Common myeloid progenitor, CD34-positive (primary cell): ENCODE measurements around the gene SPNS2.

Experiments used
- CTCF ChIA-PET: fragments of 350-600 bp; sonication (Branson Sonifier 250); formaldehyde crosslinking; loops from one replicate; lab custom pipeline; 2021; ENCODE audit warnings: antibody characterized with exemption; lab: Charles Lee
- POLR2A ChIA-PET: fragments of 350-600 bp; sonication (Branson Sonifier 250); formaldehyde crosslinking; loops from one replicate; lab custom pipeline; 2021; ENCODE audit warnings: antibody characterized with exemption; lab: Charles Lee
- DNase-seq, 3 donors: peaks; one replicate each; pipeline versions ENCODE4 v3.0.0 to v3.0.0-alpha.2; 2013
- H3K27ac ChIP-seq, 2 experiments: 1 replicate in 1 of 2; 2 replicates in 1 of 2; pipeline ENCODE4 v1.7.0; 2013; ENCODE audit warnings: inconsistent platforms in 2 of 2, low read length in 2 of 2, mild to moderate bottlenecking in 2 of 2, low read depth in 1 of 2, moderate library complexity in 1 of 2; ENCODE audit not compliant: severe bottlenecking in 2 of 2, insufficient read depth in 1 of 2, poor library complexity in 1 of 2
- H3K27me3 ChIP-seq, 5 experiments: replicated peaks in 2 of 5; 1 replicate in 3 of 5; 2 replicates in 2 of 5; pipeline versions ENCODE4 v1.6.1 to v1.7.0; 2013; ENCODE audit warnings: low read length in 4 of 5, mild to moderate bottlenecking in 2 of 5, moderate library complexity in 2 of 5, inconsistent platforms in 1 of 5; ENCODE audit not compliant: insufficient read depth in 5 of 5, control insufficient read depth in 4 of 5
- H3K36me3 ChIP-seq, 4 experiments: 1 replicate in 2 of 4; 2 replicates in 2 of 4; pipeline versions ENCODE4 v1.6.1 to v1.7.0; 2013; ENCODE audit warnings: low read length in 3 of 4, control low read depth in 1 of 4, mild to moderate bottlenecking in 1 of 4; ENCODE audit not compliant: control insufficient read depth in 4 of 4, insufficient read depth in 4 of 4
- H3K4me1 ChIP-seq, 4 experiments: 1 replicate in 3 of 4; 2 replicates in 1 of 4; pipeline versions ENCODE4 v1.6.1 to v1.7.1; 2013; ENCODE audit warnings: low read length in 3 of 4, mild to moderate bottlenecking in 3 of 4, control low read depth in 1 of 4, inconsistent platforms in 1 of 4, moderate library complexity in 1 of 4; ENCODE audit not compliant: control insufficient read depth in 4 of 4, insufficient read depth in 4 of 4; ENCODE audit errors: control extremely low read depth in 1 of 4
- H3K4me3 ChIP-seq, 7 experiments: 1 replicate in 4 of 7; 2 replicates in 3 of 7; pipeline versions ENCODE4 v1.5.1 to v1.7.0; 2013; ENCODE audit warnings: mild to moderate bottlenecking in 7 of 7, low read length in 6 of 7, moderate library complexity in 6 of 7, inconsistent platforms in 2 of 7, low read depth in 2 of 7, control low read depth in 1 of 7; ENCODE audit not compliant: insufficient read depth in 4 of 7, control insufficient read depth in 1 of 7; ENCODE audit errors: extremely low read depth in 1 of 7
- H3K9me3 ChIP-seq, 5 experiments: 1 replicate in 4 of 5; 2 replicates in 1 of 5; pipeline versions ENCODE4 v1.6.1 to v1.7.1; 2013; ENCODE audit warnings: low read length in 4 of 5, mild to moderate bottlenecking in 2 of 5, inconsistent platforms in 1 of 5, low read depth in 1 of 5, moderate library complexity in 1 of 5; ENCODE audit not compliant: control insufficient read depth in 4 of 5, insufficient read depth in 2 of 5; ENCODE audit errors: control extremely low read depth in 1 of 5
- WGBS: methylation state at CpG from one replicate; pipeline ENCODE4 v1.1.5; 2013; ENCODE audit not compliant: insufficient coverage; 5-methylcytosine and 5-hydroxymethylcytosine counted together

Gene SPNS2

DNA sequence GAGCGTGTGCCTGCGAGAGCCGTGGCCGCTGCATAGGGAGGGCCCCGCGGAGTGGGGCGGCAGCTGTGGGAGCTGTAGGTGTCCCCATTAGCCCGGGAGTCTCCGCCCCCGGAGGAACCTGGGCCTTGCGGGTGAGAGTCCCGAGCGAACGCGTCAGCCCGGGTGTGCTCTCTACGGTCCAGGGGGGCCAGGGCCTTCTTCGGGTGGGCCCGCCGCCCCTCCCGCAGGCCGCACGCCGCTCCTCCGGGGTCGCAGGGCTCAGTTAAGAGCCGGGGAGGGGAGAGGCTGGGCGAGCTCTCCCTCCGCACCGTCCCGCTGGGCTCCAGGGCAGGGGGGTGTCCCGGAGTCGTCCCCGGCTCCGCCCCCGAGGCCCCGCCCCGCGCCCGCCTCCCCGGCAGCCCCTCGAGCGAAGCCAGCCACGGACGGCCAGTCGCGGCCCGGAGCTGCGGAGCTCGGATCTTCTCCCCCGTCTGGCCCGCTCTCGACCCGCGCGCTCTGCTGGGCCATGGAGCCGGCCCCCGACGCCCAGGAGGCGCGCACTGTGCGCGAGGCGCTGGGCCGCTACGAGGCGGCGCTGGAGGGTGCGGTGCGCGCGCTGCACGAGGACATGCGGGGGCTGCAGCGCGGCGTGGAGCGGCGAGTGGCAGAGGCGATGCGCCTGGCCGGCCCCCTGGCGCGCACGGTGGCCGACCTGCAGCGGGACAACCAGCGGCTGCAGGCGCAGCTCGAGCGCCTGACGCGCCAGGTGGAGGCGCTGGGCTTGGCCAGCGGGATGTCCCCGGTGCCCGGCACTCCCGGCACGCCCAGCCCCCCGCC, 85.6 kb downstream of the SPNS2 start, which contains the start of gene SMTNL2:
TSS of gene SMTNL2 (plus strand) at position 429 of the 816 bp plus-strand sequence. CDS start at position 506, 77 bp downstream.
- Histone ChIP-seq H3K9me3 (no peaks in the 10 kb centered on the region), H3K36me3 (no peaks in the 10 kb centered on the region), H3K27me3 (peaks cover 0 to 61% (median 33%) of the 10 kb centered on the region in 5 experiments), H3K4me1 (peaks cover 0 to 20% (median 15%) of the 10 kb centered on the region in 4 experiments), H3K4me3 (peak within 1 kb of the TSS in 6 of 7 experiments; percentile 36 to 76 (median 58)), H3K27ac (no peak within 1 kb of the TSS)
- under 1% methylated on average over 85 of the region's 100 CpGs for WGBS
- DNase-seq: peak in 2 of 3 donors; percentile 44 to 62
- ChIA-PET CTCF (interaction anchor here (0.6 to 2.2 kb wide), 7 partner anchors 10 to 107 kb away, joined by 3 to 10 read pairs (median 3); no protein-coding TSS in a partner anchor), POLR2A (interaction anchor here (0.6 kb wide), 1 partner anchor 272 kb away, joined by 4 read pairs; no protein-coding TSS in a partner anchor)

GRCh38 chr17:4584917-4585637, 86.4 kb downstream of the SPNS2 start:
- ChIA-PET CTCF (interaction anchor here (2.0 to 2.2 kb wide), 2 partner anchors 11 to 18 kb away, joined by 7 to 10 read pairs; no protein-coding TSS in a partner anchor), POLR2A (no interaction called here)
- Histone ChIP-seq H3K27ac (no peak overlapping the region), H3K4me1 (peaks cover 0 to 20% (median 15%) of the 10 kb centered on the region in 4 experiments), H3K9me3 (no peaks in the 10 kb centered on the region), H3K4me3 (peak overlapping the region in 3 of 7 experiments; percentile 48 to 66 (median 59)), H3K27me3 (peaks cover 0 to 63% (median 33%) of the 10 kb centered on the region in 5 experiments), H3K36me3 (no peaks in the 10 kb centered on the region)
- 31% methylated on average over 52 of the region's 57 CpGs for WGBS
- DNase-seq: no peak

DNA sequence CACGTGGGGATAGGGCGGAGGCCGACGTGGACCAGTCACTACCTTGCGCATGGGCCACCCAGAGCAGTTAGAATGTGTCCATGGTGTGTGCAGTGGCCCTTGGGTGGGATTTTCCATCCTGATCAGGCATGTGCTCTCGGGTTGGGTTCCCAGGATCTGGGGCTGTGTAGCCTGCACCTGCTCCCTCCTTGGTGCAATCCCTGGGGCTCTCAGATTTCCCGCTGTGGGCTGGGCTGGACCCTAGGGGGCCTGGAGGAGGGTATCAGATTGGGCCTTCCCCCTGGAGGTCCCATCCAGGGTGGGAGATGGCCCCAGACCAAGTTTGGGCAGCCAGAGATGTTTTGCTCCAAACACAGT, 86.9 kb downstream of the SPNS2 start:
- Histone ChIP-seq H3K4me1 (peaks cover 0 to 20% (median 15%) of the 10 kb centered on the region in 4 experiments), H3K36me3 (no peaks in the 10 kb centered on the region), H3K27me3 (peaks cover 0 to 63% (median 34%) of the 10 kb centered on the region in 5 experiments), H3K9me3 (no peaks in the 10 kb centered on the region), H3K4me3 (no peak overlapping the region), H3K27ac (no peak overlapping the region)
- CTCF ChIA-PET: interaction anchor here (1.6 to 1.7 kb wide), 2 partner anchors 19 to 30 kb away, joined by 6 read pairs; no protein-coding TSS in a partner anchor
- POLR2A ChIA-PET: no interaction called here
- 98% methylated on average over 7 of the region's 7 CpGs for WGBS
- DNase-seq: no peak

DNA sequence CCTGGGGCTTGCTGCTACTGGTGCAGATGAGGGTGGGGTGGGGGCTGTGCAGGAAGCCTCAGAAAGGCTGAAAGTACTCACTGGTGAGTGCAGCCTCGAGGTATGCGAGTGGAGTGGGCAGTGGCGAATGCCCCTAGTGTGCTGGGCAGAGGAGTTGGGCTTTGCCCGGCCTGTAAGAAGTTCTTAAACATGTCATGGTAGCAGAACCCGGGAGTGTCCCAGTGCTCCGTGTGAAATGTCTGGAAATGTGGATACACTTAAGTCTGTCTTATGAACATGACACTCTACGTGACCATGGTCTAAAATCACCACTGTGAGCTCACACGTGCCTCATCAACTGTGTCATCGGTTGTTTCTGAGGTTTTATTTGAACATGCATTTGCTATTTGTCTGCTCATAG, 87.4 kb downstream of the SPNS2 start:
- no peaks in the 10 kb centered on the region for H3K9me3 ChIP-seq
- CTCF ChIA-PET: interaction anchor here (1.0 to 1.7 kb wide), 5 partner anchors 9 to 30 kb away, joined by 3 to 6 read pairs (median 5); no protein-coding TSS in a partner anchor
- DNase-seq: no peak
- H3K27me3 ChIP-seq: peaks cover 0 to 63% (median 34%) of the 10 kb centered on the region in 5 experiments
- H3K4me3 ChIP-seq: no peak overlapping the region
- H3K27ac ChIP-seq: no peak overlapping the region
- H3K36me3 ChIP-seq: no peaks in the 10 kb centered on the region
- peaks cover 0 to 20% (median 15%) of the 10 kb centered on the region in 4 experiments for H3K4me1 ChIP-seq
- WGBS: 98% methylated on average over 9 of the region's 9 CpGs
- POLR2A ChIA-PET: no interaction called here

- no peak overlapping the region for H3K27ac ChIP-seq
- peaks cover 0 to 55% (median 31%) of the 10 kb centered on the region in 5 experiments for H3K27me3 ChIP-seq
- ChIA-PET POLR2A (interaction anchor here (0.6 to 0.8 kb wide), 2 partner anchors 20 to 808 kb away, joined by 3 to 4 read pairs; no protein-coding TSS in a partner anchor), CTCF (interaction anchor here (0.9 to 1.7 kb wide), 6 partner anchors 8 to 29 kb away, joined by 3 to 6 read pairs (median 4); no protein-coding TSS in a partner anchor)
- peaks cover 0 to 20% (median 15%) of the 10 kb centered on the region in 4 experiments for H3K4me1 ChIP-seq
- no peaks in the 10 kb centered on the region for H3K36me3 ChIP-seq
- WGBS: 100% methylated on average over 4 of the region's 7 CpGs
- DNase-seq: no peak
- no peak overlapping the region for H3K4me3 ChIP-seq
- no peaks in the 10 kb centered on the region for H3K9me3 ChIP-seq
Observed at GRCh38 chr17:4587195-4587594, 88.5 kb downstream of the SPNS2 start.

DNA sequence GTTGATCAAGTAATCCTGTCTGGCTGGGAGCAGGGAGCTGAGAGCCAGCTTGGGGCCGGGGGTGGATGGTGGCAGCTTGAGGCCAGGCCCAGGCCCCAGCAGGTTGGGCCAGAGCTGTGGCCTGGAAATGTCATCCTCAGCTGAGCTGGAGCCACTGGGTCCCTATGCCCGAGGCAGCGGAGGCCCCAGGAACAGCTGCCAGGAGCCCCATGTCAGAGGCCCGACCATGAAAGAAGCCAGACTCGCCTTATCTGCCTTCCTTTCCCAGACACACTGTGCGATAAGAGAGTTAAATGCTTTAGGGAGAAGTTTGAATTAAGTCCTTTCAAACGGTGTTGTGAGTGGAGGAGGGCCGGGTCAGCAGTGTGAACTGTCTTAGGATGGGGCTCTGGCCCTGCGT, 89.1 kb downstream of the SPNS2 start:
- no peak for DNase-seq
- CTCF ChIA-PET: interaction anchor here (0.8 to 1.3 kb wide), 2 partner anchors 11 to 155 kb away, joined by 3 read pairs; no protein-coding TSS in a partner anchor

More for the DNA sequence above, 89.1 kb downstream of the SPNS2 start:
- no peak overlapping the region for H3K27ac ChIP-seq
- no peaks in the 10 kb centered on the region for H3K9me3 ChIP-seq
- 65% methylated on average over 5 of the region's 9 CpGs for WGBS
- H3K4me3 ChIP-seq: no peak overlapping the region
- POLR2A ChIA-PET: no interaction called here
- H3K4me1 ChIP-seq: peaks cover 0 to 20% (median 15%) of the 10 kb centered on the region in 4 experiments
- H3K27me3 ChIP-seq: peaks cover 0 to 50% (median 25%) of the 10 kb centered on the region in 5 experiments
- no peaks in the 10 kb centered on the region for H3K36me3 ChIP-seq
